Esophagus muscularis mucosa (tissue), 4 donors: Measurements from ENCODE around the gene XRCC1. TPM values are rescaled to one million over a fixed set of nuclear protein-coding genes. Genes with fewer than 3 reads are reported as not detected.
"Not testable (repeated sequence)": the region's sequence is repeated elsewhere in the genome, so short reads cannot be mapped to it uniquely, and the experiment has no call there.

Source experiments
- DNase-seq: peaks from one replicate; pipeline ENCODE4 v3.0.0-alpha.2; 2017; ENCODE audit errors: extremely low spot score
- H3K27ac ChIP-seq, 4 donors: fragments of 200-600 bp; sonication (generic); replicated peaks in 1 of 4; 1 replicate in 3 of 4; 2 replicates in 1 of 4; pipeline ENCODE4 v1.5.1; 2016 to 2019; ENCODE audit warnings: mild to moderate bottlenecking in 1 of 4
- H3K27me3 ChIP-seq, 4 donors: fragments of 200-600 bp; sonication (generic); one replicate each; pipeline versions ENCODE4 v1.5.1 to v1.6.0; 2016 to 2019
- H3K36me3 ChIP-seq, 4 donors: fragments of 200-600 bp; sonication (generic); one replicate each; pipeline ENCODE4 v1.5.1; 2016 to 2019
- H3K4me1 ChIP-seq, 4 donors: fragments of 200-600 bp; sonication (generic); one replicate each; pipeline ENCODE4 v1.5.1; 2016 to 2019
- H3K4me3 ChIP-seq, 4 donors: fragments of 200-600 bp; sonication (generic); 1 replicate in 2 of 4; 2 replicates in 2 of 4; pipeline ENCODE4 v1.5.1; 2016 to 2019; ENCODE audit warnings: mild to moderate bottlenecking in 4 of 4, moderate library complexity in 1 of 4
- H3K9me3 ChIP-seq, 4 donors: fragments of 200-600 bp; sonication (generic); 1 replicate in 3 of 4; 2 replicates in 1 of 4; pipeline ENCODE4 v1.5.1; 2016 to 2019
- EP300 ChIP-seq: sonication (generic); formaldehyde crosslinking; IDR thresholded peaks from one replicate; pipeline ENCODE4 v1.6.1; 2017; ENCODE audit warnings: antibody characterized with exemption
- POLR2A ChIP-seq: fragments of 450-650 bp; IDR thresholded peaks from one replicate; pipeline ENCODE4 v1.6.1; 2017; ENCODE audit warnings: antibody characterized with exemption, moderate library complexity, mild to moderate bottlenecking, low read depth
- POLR2AphosphoS5 ChIP-seq, 2 donors: sonication (generic); formaldehyde crosslinking; IDR thresholded peaks; one replicate each; pipeline ENCODE4 v1.6.1; 2017; ENCODE audit warnings: antibody characterized with exemption in 2 of 2
- WGBS: methylation state at CpG from one replicate; pipeline ENCODE4 v1.1.5; 2018; 5-methylcytosine and 5-hydroxymethylcytosine counted together
- intact Hi-C: fragments of 100-400 bp; cut with DNase I; formaldehyde crosslinking; loops from one replicate; pipeline ENCODE4 v1.15.1; 2023
- total RNA-seq, 4 donors: library from RNA; depleted of rRNA; stranded (reverse); fragments of >200 nt; gene quantifications; one replicate each; pipeline versions ENCODE4 v1.1.0 to v1.2.1, GENCODE V29; 2016
- TF ChIP-seq, protein P1 (sequence below), 3 experiments: fragments of 200-600 bp in 2 of 3; fragments of 450-650 bp in 1 of 3; sonication (generic) in 2 of 3; IDR thresholded peaks; one replicate each; pipeline ENCODE4 v1.5.1; 2017 to 2019; ENCODE audit warnings: antibody characterized with exemption in 3 of 3, mild to moderate bottlenecking in 2 of 3, moderate library complexity in 1 of 3

XRCC1 gene
- total RNA-seq, 4 donors from 2014 or later, result 21.2 to 27.2 (median 24.4) TPM

DNA sequence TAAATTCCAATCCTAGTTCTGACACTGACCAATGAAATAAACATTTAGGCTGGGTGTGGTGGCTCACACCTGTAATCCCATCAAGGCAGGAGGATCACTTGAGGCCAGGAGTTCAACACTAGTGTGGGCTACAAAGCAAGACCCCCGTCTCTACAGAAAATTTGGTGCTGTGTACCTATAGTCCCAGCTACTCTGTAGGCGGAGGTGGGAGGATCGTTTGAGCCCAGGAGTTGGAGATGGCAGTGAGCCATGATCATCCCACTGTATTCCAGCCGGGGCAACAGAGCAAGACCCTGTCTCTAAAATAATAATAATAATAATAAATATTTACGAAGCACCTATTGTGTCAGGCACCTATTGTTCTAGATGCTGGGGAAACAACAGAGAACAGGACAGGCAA, 13.9 kb upstream of the XRCC1 start:
- peaks cover 27 to 85% (median 52%) of the 10 kb centered on the region in 4 donors for H3K36me3 ChIP-seq
- 78% methylated on average over 5 of the region's 5 CpGs for WGBS

DNA sequence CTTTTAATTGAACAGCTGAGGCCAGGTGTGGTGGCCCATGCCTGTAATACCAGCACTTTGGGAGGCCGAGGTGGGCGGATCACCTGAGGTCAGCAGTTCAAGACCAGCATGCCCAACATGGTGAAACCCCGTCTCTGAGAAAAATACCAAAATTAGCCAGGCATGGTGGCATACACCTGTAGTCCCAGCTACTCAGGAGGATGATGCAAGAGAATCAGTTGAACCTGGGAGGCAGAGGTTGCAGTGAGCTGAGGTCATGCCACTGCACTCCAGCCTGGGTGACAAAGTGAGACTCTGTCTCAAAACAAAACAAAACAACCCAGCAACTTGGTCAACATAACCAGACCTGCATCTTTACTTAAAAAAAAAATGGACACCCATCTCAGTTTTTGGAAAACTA, 11.7 kb upstream of the XRCC1 start:
- H3K27ac ChIP-seq, H3K4me1 ChIP-seq, DNase-seq, intact Hi-C loops, H3K9me3 ChIP-seq, H3K4me3 ChIP-seq, H3K27me3 ChIP-seq: not testable (repeated sequence)
- 93% methylated on average over 3 of the region's 3 CpGs for WGBS
- peaks cover 10 to 62% (median 31%) of the 10 kb centered on the region in 4 donors for H3K36me3 ChIP-seq

More for the DNA sequence above, 13.9 kb upstream of the XRCC1 start:
- Histone ChIP-seq H3K9me3 (no peaks in the 10 kb centered on the region), H3K4me3 (no peak overlapping the region), H3K27ac (no peak overlapping the region), H3K4me1 (peaks cover 10 to 25% (median 17%) of the 10 kb centered on the region in 4 donors), H3K27me3 (no peaks in the 10 kb centered on the region)
- no peak for TF ChIP-seq POLR2A
- TF ChIP-seq POLR2AphosphoS5 (IDR thresholded peaks at IDR 0.05), result no peak
- TF ChIP-seq, protein P1, sequence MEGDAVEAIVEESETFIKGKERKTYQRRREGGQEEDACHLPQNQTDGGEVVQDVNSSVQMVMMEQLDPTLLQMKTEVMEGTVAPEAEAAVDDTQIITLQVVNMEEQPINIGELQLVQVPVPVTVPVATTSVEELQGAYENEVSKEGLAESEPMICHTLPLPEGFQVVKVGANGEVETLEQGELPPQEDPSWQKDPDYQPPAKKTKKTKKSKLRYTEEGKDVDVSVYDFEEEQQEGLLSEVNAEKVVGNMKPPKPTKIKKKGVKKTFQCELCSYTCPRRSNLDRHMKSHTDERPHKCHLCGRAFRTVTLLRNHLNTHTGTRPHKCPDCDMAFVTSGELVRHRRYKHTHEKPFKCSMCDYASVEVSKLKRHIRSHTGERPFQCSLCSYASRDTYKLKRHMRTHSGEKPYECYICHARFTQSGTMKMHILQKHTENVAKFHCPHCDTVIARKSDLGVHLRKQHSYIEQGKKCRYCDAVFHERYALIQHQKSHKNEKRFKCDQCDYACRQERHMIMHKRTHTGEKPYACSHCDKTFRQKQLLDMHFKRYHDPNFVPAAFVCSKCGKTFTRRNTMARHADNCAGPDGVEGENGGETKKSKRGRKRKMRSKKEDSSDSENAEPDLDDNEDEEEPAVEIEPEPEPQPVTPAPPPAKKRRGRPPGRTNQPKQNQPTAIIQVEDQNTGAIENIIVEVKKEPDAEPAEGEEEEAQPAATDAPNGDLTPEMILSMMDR (IDR thresholded peaks at IDR 0.05), result no peak
- TF ChIP-seq EP300, result no peak
- no peak for DNase-seq
- intact Hi-C loops, result no loop called here

DNA sequence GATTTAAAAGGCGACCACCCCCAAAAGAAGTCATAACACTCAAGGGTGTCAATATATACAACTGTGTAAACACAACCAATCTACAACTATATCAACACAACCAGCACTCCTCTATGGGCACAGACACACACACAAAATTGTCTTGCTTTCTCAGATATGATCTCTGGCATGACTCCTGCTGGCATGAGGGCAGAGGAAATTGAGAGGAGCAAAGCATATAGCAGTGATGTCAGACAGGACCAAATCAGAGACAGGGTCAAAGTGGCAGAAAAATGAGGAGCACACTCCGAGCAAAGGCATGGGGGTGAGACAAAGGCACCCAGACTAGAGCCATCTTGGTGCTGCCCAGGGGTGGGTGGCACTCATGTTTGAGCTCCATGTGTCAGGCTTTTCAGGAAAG, 11.0 kb upstream of the XRCC1 start:
- Histone ChIP-seq H3K27ac (no peak overlapping the region), H3K27me3 (no peaks in the 10 kb centered on the region), H3K4me3 (no peak overlapping the region), H3K9me3 (no peaks in the 10 kb centered on the region), H3K4me1 (peaks cover 0 to 12% (median 9%) of the 10 kb centered on the region in 4 donors), H3K36me3 (peaks cover 3 to 56% (median 25%) of the 10 kb centered on the region in 4 donors)
- 92% methylated on average over 2 of the region's 2 CpGs for WGBS
- TF ChIP-seq POLR2AphosphoS5 (IDR thresholded peaks at IDR 0.05) (no peak), EP300 (no peak), POLR2A (no peak)
- TF ChIP-seq, protein P1 (IDR thresholded peaks at IDR 0.05), result no peak
- intact Hi-C loops, result no loop called here
- DNase-seq, result no peak

DNA sequence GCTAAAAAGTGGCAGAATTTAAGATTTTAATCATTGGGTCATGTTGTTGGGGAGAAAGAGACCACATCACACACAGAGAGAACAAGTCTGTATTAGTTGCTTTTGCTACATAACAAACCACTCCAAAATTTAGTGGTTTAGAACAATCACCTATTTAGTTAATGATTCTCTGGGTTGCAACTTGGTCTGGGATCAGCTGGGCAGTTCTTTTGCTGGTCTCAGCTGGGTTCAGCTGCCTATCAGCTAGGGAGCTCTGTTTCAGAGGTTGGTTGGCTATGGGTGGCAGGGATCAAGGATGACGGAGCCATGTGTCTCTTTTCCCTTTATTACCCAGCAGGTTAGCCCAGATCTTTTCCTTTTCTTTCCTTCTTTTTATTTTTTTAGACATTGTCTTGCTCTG, 9.2 kb upstream of the XRCC1 start:
- Histone ChIP-seq H3K27me3 (no peaks in the 10 kb centered on the region), H3K27ac (no peak overlapping the region), H3K9me3 (no peaks in the 10 kb centered on the region), H3K4me1 (peaks cover 0 to 30% (median 26%) of the 10 kb centered on the region in 4 donors), H3K4me3 (no peak overlapping the region), H3K36me3 (peaks cover 0 to 37% (median 7%) of the 10 kb centered on the region in 4 donors)
- WGBS, result 88% methylated on average over 1 of the region's 1 CpG
- intact Hi-C loops, result no loop called here
- TF ChIP-seq, protein P1 (IDR thresholded peaks at IDR 0.05), result no peak
- TF ChIP-seq POLR2AphosphoS5 (IDR thresholded peaks at IDR 0.05), result no peak
- TF ChIP-seq POLR2A, result no peak
- TF ChIP-seq EP300, result no peak
- no peak for DNase-seq

DNA sequence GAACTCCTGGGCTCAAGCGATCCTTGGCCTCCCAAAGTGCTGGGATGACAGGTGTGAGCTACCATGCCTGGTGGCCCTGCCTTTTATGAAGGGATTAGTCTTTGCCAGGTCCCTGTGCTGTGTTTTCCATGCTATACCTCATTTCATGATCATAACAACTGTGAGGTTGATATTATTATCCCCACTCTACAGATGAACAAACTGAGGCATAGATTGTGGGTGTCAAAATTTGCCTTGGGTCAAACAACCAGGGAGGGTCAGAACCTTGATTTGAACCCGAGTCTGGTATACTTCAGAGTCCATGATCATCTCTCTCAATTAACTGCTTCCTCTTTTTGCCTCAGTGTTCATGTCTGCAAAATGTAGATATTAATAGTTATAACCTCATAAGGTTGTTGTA, 7.2 kb upstream of the XRCC1 start:
- no peak overlapping the region for H3K4me3 ChIP-seq
- intact Hi-C loops, result no loop called here
- H3K9me3 ChIP-seq, result no peaks in the 10 kb centered on the region
- TF ChIP-seq EP300 (no peak), POLR2A (no peak), POLR2AphosphoS5 (IDR thresholded peaks at IDR 0.05) (no peak)
- TF ChIP-seq, protein P1 (IDR thresholded peaks at IDR 0.05), result no peak
- H3K4me1 ChIP-seq, result peaks cover 0 to 30% (median 26%) of the 10 kb centered on the region in 4 donors
- DNase-seq, result no peak
- H3K36me3 ChIP-seq, result peaks cover 0 to 25% (median 5%) of the 10 kb centered on the region in 4 donors
- WGBS, result 100% methylated on average over 2 of the region's 2 CpGs
- H3K27me3 ChIP-seq, result no peaks in the 10 kb centered on the region
- H3K27ac ChIP-seq, result no peak overlapping the region
